Cardiac fibroblast (primary cell): ENCODE results near the gene CGB5.
"Not testable (repeated sequence)": the region's sequence is repeated elsewhere in the genome, so short reads cannot be mapped to it uniquely, and the experiment has no call there.

Experiments used
- DNase-seq, 2 donors: peaks; one replicate each; pipeline versions ENCODE4 v3.0.0 to v3.0.0-alpha.2; 2010; ENCODE audit warnings: low read depth in 2 of 2
- H3K4me3 ChIP-seq, 2 donors: replicated peaks in 1 of 2; 1 replicate in 1 of 2; 2 replicates in 1 of 2; pipeline ENCODE4 v1.5.1; 2011; ENCODE audit warnings: low read depth in 2 of 2, low read length in 2 of 2, mild to moderate bottlenecking in 2 of 2, moderate library complexity in 1 of 2
- CTCF ChIP-seq: IDR thresholded peaks from one replicate; pipeline ENCODE4 v1.5.1; 2011; ENCODE audit warnings: low read depth, mild to moderate bottlenecking, low read length, inconsistent platforms

CGB5 gene

GRCh38 chr19:49042177-49042576 is 1.5 kb upstream of the CGB5 start:
- H3K4me3 ChIP-seq, result no peak overlapping the region
- peak in 1 of 2 donors; percentile 45 for DNase-seq
- no peak for TF ChIP-seq CTCF

GRCh38 chr19:49042666-49043065 is 982 bp upstream of the CGB5 start:
- not testable (repeated sequence) for H3K4me3 ChIP-seq, DNase-seq

GRCh38 chr19:49049011-49049410 is 5.4 kb downstream of the CGB5 start, which contains the start of gene CGB8:
TSS of gene CGB8 (minus strand) at chr19:49049111. CDS start at chr19:49048739, 372 bp downstream.
- H3K4me3 ChIP-seq, result not testable (repeated sequence)

GRCh38 chr19:49049834-49050233 is 6.2 kb downstream of the CGB5 start:
- not testable (repeated sequence) for DNase-seq, H3K4me3 ChIP-seq

More at GRCh38 chr19:49049011-49049410, 5.4 kb downstream of the CGB5 start, which contains the start of gene CGB8:
- not testable (repeated sequence) for DNase-seq

- not testable (repeated sequence) for H3K4me3 ChIP-seq
- peak in 1 of 2 donors; percentile 76 for DNase-seq
These were observed 6.9 kb downstream of the CGB5 start for GRCh38 chr19:49050376-49051033.

GRCh38 chr19:49056101-49056901 is 12.7 kb downstream of the CGB5 start:
- DNase-seq, result peak; percentile 38 to 49
- peak; percentile 19 for TF ChIP-seq CTCF
- peak overlapping the region; percentile 45 to 60 for H3K4me3 ChIP-seq

GRCh38 chr19:49056902-49057596 is 13.4 kb downstream of the CGB5 start:
- not testable (repeated sequence) for DNase-seq
- H3K4me3 ChIP-seq, result peak overlapping the region; percentile 49 to 60

GRCh38 chr19:49057636-49058234 is 14.1 kb downstream of the CGB5 start, which contains the start of gene CGB7:
TSS of gene CGB7 (minus strand) at chr19:49057749. CDS start at chr19:49055375, 2,374 bp downstream.
- DNase-seq, result peak; percentile 54 to 61
- no peak for TF ChIP-seq CTCF
- H3K4me3 ChIP-seq, result peak within 1 kb of the TSS; percentile 49 to 60

- DNase-seq, result peak in 1 of 2 donors; percentile 24
- TF ChIP-seq CTCF, result no peak
- H3K4me3 ChIP-seq, result no peak overlapping the region
These were observed 14.9 kb downstream of the CGB5 start for GRCh38 chr19:49058562-49058961.
